Measurements from ENCODE around the gene TSHZ2.

Gene TSHZ2

GRCh38 chr20:53291548-53291947 lies 319.4 kb downstream of the TSHZ2 start:
- H3K36me3 Mint-ChIP-seq (ENCODE audit: low read depth), result no peaks in the 10 kb centered on the region
- no peak for ATAC-seq
- H3K4me1 Mint-ChIP-seq, result no peaks in the 10 kb centered on the region
- no peak overlapping the region for H3K27ac Mint-ChIP-seq
- H3K9me3 Mint-ChIP-seq, result no peaks in the 10 kb centered on the region
- H3K4me3 Mint-ChIP-seq, result no peak overlapping the region
- no peak for DNase-seq
- H3K27me3 Mint-ChIP-seq, result no peaks in the 10 kb centered on the region

GRCh38 chr20:53292347-53292746 lies 320.2 kb downstream of the TSHZ2 start:
- Mint-ChIP-seq H3K4me3 (no peak overlapping the region), H3K4me1 (no peaks in the 10 kb centered on the region), H3K9me3 (no peaks in the 10 kb centered on the region), H3K27ac (no peak overlapping the region), H3K27me3 (no peaks in the 10 kb centered on the region), H3K36me3 (ENCODE audit: low read depth) (no peaks in the 10 kb centered on the region)
- no peak for ATAC-seq
- DNase-seq, result no peak

- ATAC-seq (no peak), DNase-seq (no peak)
- H3K4me3 Mint-ChIP-seq, result no peak overlapping the region
- H3K36me3 Mint-ChIP-seq (ENCODE audit: low read depth), result no peaks in the 10 kb centered on the region
- H3K9me3 Mint-ChIP-seq, result no peaks in the 10 kb centered on the region
- peaks cover 6% of the 10 kb centered on the region for H3K27me3 Mint-ChIP-seq
- no peaks in the 10 kb centered on the region for H3K4me1 Mint-ChIP-seq
- no peak overlapping the region for H3K27ac Mint-ChIP-seq
These were observed 322.6 kb downstream of the TSHZ2 start for GRCh38 chr20:53294804-53295203.

- H3K4me3 Mint-ChIP-seq, result no peak overlapping the region
- H3K4me1 Mint-ChIP-seq, result no peaks in the 10 kb centered on the region
- ATAC-seq, result no peak
- H3K9me3 Mint-ChIP-seq, result no peaks in the 10 kb centered on the region
- DNase-seq, result no peak
- H3K27me3 Mint-ChIP-seq, result peaks cover 6% of the 10 kb centered on the region
- H3K27ac Mint-ChIP-seq, result no peak overlapping the region
- no peaks in the 10 kb centered on the region for H3K36me3 Mint-ChIP-seq (ENCODE audit: low read depth)
These were observed 323.9 kb downstream of the TSHZ2 start for GRCh38 chr20:53296025-53296424.

- H3K4me1 Mint-ChIP-seq, result no peaks in the 10 kb centered on the region
- DNase-seq, result no peak
- no peak overlapping the region for H3K27ac Mint-ChIP-seq
- no peak overlapping the region for H3K4me3 Mint-ChIP-seq
- no peaks in the 10 kb centered on the region for H3K36me3 Mint-ChIP-seq (ENCODE audit: low read depth)
- no peaks in the 10 kb centered on the region for H3K9me3 Mint-ChIP-seq
- H3K27me3 Mint-ChIP-seq, result peaks cover 6% of the 10 kb centered on the region
- no peak for ATAC-seq
These were observed 324.4 kb downstream of the TSHZ2 start for GRCh38 chr20:53296451-53297153.

GRCh38 chr20:53297154-53297529 lies 325.0 kb downstream of the TSHZ2 start:
- no peaks in the 10 kb centered on the region for H3K36me3 Mint-ChIP-seq (ENCODE audit: low read depth)

GRCh38 chr20:53298260-53298659 lies 326.1 kb downstream of the TSHZ2 start:
- Mint-ChIP-seq H3K4me1 (no peaks in the 10 kb centered on the region), H3K27me3 (peaks cover 6% of the 10 kb centered on the region), H3K9me3 (no peaks in the 10 kb centered on the region), H3K27ac (no peak overlapping the region), H3K36me3 (ENCODE audit: low read depth) (no peaks in the 10 kb centered on the region), H3K4me3 (no peak overlapping the region)
- no peak for DNase-seq
- no peak for ATAC-seq

More at GRCh38 chr20:53297154-53297529, 325.0 kb downstream of the TSHZ2 start:
- Mint-ChIP-seq H3K27ac (no peak overlapping the region), H3K9me3 (no peaks in the 10 kb centered on the region), H3K4me3 (no peak overlapping the region), H3K4me1 (no peaks in the 10 kb centered on the region), H3K27me3 (peaks cover 6% of the 10 kb centered on the region)
- DNase-seq (no peak), ATAC-seq (no peak)

- Mint-ChIP-seq H3K36me3 (ENCODE audit: low read depth) (no peaks in the 10 kb centered on the region), H3K27ac (no peak overlapping the region), H3K4me3 (no peak overlapping the region), H3K4me1 (no peaks in the 10 kb centered on the region), H3K27me3 (peaks cover 6% of the 10 kb centered on the region), H3K9me3 (no peaks in the 10 kb centered on the region)
- DNase-seq (no peak), ATAC-seq (no peak)
These were observed 326.8 kb downstream of the TSHZ2 start for GRCh38 chr20:53298911-53299310.

GRCh38 chr20:53299831-53300230 lies 327.7 kb downstream of the TSHZ2 start:
- ATAC-seq (no peak), DNase-seq (no peak)
- H3K27ac Mint-ChIP-seq, result no peak overlapping the region
- H3K9me3 Mint-ChIP-seq, result no peaks in the 10 kb centered on the region
- no peaks in the 10 kb centered on the region for H3K4me1 Mint-ChIP-seq
- H3K36me3 Mint-ChIP-seq (ENCODE audit: low read depth), result no peaks in the 10 kb centered on the region
- peaks cover 6% of the 10 kb centered on the region for H3K27me3 Mint-ChIP-seq
- H3K4me3 Mint-ChIP-seq, result no peak overlapping the region

- no peaks in the 10 kb centered on the region for H3K9me3 Mint-ChIP-seq
- H3K4me3 Mint-ChIP-seq, result no peak overlapping the region
- H3K27me3 Mint-ChIP-seq, result peaks cover 11% of the 10 kb centered on the region
- DNase-seq (no peak), ATAC-seq (no peak)
- no peak overlapping the region for H3K27ac Mint-ChIP-seq
- no peaks in the 10 kb centered on the region for H3K4me1 Mint-ChIP-seq
- H3K36me3 Mint-ChIP-seq (ENCODE audit: low read depth), result no peaks in the 10 kb centered on the region
These were observed 329.7 kb downstream of the TSHZ2 start for GRCh38 chr20:53301869-53302268.

GRCh38 chr20:53302695-53303412 lies 330.7 kb downstream of the TSHZ2 start:
- H3K27me3 Mint-ChIP-seq, result peaks cover 15% of the 10 kb centered on the region
- peaks cover 2% of the 10 kb centered on the region for H3K36me3 Mint-ChIP-seq (ENCODE audit: low read depth)
- H3K9me3 Mint-ChIP-seq, result no peaks in the 10 kb centered on the region
- H3K27ac Mint-ChIP-seq, result no peak overlapping the region
- no peaks in the 10 kb centered on the region for H3K4me1 Mint-ChIP-seq
- no peak overlapping the region for H3K4me3 Mint-ChIP-seq
- DNase-seq (no peak), ATAC-seq (no peak)

GRCh38 chr20:53303413-53303760 lies 331.2 kb downstream of the TSHZ2 start:
- DNase-seq (no peak), ATAC-seq (no peak)
- Mint-ChIP-seq H3K27me3 (peaks cover 9% of the 10 kb centered on the region), H3K27ac (no peak overlapping the region), H3K9me3 (no peaks in the 10 kb centered on the region), H3K4me3 (no peak overlapping the region), H3K36me3 (ENCODE audit: low read depth) (peaks cover 2% of the 10 kb centered on the region), H3K4me1 (no peaks in the 10 kb centered on the region)

GRCh38 chr20:53304146-53304545 lies 332.0 kb downstream of the TSHZ2 start:
- Mint-ChIP-seq H3K27me3 (peaks cover 8% of the 10 kb centered on the region), H3K27ac (no peak overlapping the region), H3K4me3 (no peak overlapping the region), H3K4me1 (no peaks in the 10 kb centered on the region), H3K9me3 (no peaks in the 10 kb centered on the region), H3K36me3 (ENCODE audit: low read depth) (peaks cover 2% of the 10 kb centered on the region)
- ATAC-seq, result no peak
- no peak for DNase-seq

- H3K4me1 Mint-ChIP-seq, result no peaks in the 10 kb centered on the region
- no peak for ATAC-seq
- H3K4me3 Mint-ChIP-seq, result no peak overlapping the region
- no peaks in the 10 kb centered on the region for H3K9me3 Mint-ChIP-seq
- peaks cover 8% of the 10 kb centered on the region for H3K27me3 Mint-ChIP-seq
- no peak overlapping the region for H3K27ac Mint-ChIP-seq
- peaks cover 3% of the 10 kb centered on the region for H3K36me3 Mint-ChIP-seq (ENCODE audit: low read depth)
- DNase-seq, result no peak
These were observed 334.1 kb downstream of the TSHZ2 start for GRCh38 chr20:53306192-53306805.

GRCh38 chr20:53307964-53308597 lies 335.9 kb downstream of the TSHZ2 start:
- ATAC-seq (no peak), DNase-seq (no peak)
- Mint-ChIP-seq H3K27ac (no peak overlapping the region), H3K4me1 (no peaks in the 10 kb centered on the region), H3K27me3 (peaks cover 8% of the 10 kb centered on the region), H3K4me3 (no peak overlapping the region), H3K36me3 (ENCODE audit: low read depth) (peaks cover 3% of the 10 kb centered on the region), H3K9me3 (no peaks in the 10 kb centered on the region)

All from activated naive CD8-positive, alpha-beta T cell treated with anti-CD3 and anti-CD28 coated beads, Interleukin-2, amount 50 U/mL, for 24 hours (primary cell).